GM18870 (cell line): Measurements from ENCODE around the gene RBM25.

ENCODE experiments used
- ATAC-seq: cut with Tn5 transposase; IDR thresholded peaks from one replicate; pipeline ENCODE4 v1.9.1; 2021; ENCODE audit warnings: moderate library complexity; ENCODE audit not compliant: unreplicated experiment

The RBM25 gene

GRCh38 chr14:73102806-73103497, 44.6 kb downstream of the RBM25 start:
- no peak for ATAC-seq

DNA sequence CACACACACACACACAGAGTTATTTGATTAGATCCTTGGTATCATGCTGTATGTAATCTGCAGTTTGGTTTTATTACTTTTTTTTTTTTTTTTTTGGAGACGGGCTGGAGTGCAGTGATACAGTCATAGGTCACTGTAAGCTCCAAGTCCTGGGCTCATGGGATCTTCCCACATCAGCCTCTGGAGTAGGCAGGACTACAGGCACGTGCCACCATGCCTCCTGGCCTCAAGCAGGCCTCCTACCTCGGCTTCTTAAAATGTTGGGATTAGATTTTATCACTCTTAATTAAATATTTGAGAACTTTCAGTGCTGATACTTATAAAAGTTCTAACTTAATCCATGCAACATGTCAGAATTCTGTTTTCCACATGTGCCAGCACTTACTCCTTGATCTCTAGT, 46.7 kb downstream of the RBM25 start:
- no peak for ATAC-seq

- ATAC-seq = no peak
These were observed 47.4 kb downstream of the RBM25 start for GRCh38 chr14:73105727-73106126.

DNA sequence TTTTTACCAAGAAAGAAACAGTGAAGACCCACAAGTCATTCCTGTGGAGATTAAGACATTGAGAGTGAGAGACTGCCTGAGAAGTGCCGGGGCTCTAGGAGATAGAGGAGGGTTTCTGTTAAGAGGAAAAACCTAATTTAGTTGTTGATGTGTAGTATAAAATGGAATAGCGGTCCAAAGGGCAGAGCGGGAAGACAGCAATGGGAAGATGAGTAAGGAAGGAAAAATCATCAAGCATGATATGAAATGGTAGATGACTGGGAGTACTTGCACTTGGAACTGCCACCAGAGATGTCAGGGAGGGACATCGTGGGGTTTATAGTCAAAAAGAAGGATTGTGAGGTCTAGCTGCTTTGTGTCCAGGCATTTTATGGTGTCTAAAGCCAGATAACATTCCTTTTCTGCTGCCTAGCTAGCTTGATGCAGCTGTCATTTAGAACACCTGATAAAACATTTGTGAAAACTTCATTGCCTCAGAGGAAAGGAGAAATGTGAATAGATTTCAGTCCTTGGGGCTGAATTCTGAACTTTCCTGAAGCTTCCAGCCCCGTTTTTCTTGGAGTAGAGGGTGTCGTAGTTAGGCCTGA, 57.8 kb downstream of the RBM25 start:
- ATAC-seq = no peak

GRCh38 chr14:73124180-73124894, 66.0 kb downstream of the RBM25 start:
- ATAC-seq = no peak

DNA sequence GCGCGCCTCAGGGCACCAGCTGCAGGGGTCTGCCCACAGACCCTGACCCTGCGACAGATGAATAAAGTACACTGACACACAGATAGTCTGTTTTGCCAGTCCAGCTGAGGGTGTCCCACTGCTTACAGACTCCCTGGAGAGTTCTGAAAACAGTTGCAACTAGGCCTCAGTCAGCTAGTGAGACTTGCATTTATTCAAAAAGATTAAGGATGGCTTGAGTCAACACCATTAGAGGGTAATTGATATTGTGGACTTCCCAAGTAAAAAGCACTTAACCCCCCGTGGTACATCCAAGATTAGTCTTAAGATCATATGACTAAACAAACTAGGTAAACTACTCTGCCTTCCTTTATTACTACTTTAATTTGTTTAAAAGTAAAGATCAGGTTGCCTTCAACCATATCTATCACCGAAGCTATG, 66.8 kb downstream of the RBM25 start:
- no peak for ATAC-seq

DNA sequence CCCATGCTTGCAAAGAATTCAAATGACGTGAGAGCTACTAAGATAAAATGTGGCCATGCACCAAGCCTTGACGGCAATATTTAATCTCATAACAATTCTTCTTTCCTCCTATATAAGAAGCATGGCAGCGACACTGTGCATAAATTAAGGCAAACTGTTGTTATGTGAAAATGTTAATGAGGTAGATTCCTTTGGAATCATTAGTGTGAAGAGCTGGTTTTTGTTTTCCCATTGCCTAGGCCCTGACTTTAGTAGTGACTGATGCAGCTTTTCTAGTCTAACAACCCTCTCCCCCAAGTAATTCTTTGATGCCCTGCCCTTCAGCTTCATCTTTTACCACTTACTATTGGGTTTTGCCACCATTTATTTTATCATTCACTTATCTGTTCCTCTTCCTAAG, 67.4 kb downstream of the RBM25 start:
- no peak for ATAC-seq

DNA sequence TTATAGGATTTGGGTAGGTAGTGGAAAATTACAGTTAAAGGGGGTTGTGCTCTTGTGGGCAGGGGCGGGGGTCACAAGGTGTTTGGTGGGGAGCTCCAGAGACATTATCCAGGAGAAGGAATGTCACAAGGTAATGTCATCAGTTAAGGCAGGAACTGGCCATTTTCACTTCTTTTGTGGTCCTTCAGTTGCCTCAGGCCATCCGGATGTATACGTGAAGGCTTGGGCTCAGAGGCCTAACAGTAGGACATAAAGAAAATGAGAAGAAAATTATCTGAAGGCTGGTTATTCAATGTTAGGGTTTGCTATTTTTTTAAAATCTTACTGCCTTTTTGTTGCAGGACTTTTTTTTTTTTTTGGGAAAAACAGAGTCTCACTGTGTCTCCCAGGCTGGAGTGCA, 75.5 kb downstream of the RBM25 start:
- ATAC-seq = no peak

GRCh38 chr14:73136085-73136386, 77.7 kb downstream of the RBM25 start:
- ATAC-seq = no peak

DNA sequence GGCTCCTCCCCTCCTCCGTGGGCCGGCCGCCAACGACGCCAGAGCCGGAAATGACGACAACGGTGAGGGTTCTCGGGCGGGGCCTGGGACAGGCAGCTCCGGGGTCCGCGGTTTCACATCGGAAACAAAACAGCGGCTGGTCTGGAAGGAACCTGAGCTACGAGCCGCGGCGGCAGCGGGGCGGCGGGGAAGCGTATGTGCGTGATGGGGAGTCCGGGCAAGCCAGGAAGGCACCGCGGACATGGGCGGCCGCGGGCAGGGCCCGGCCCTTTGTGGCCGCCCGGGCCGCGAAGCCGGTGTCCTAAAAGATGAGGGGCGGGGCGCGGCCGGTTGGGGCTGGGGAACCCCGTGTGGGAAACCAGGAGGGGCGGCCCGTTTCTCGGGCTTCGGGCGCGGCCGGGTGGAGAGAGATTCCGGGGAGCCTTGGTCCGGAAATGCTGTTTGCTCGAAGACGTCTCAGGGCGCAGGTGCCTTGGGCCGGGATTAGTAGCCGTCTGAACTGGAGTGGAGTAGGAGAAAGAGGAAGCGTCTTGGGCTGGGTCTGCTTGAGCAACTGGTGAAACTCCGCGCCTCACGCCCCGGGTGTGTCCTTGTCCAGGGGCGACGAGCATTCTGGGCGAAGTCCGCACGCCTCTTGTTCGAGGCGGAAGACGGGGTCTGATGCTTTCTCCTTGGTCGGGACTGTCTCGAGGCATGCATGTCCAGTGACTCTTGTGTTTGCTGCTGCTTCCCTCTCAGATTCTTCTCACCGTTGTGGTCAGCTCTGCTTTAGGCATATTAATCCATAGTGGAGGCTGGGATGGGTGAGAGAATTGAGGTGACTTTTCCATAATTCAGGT, 78.3 kb downstream of the RBM25 start, which contains the start of gene PSEN1:
PSEN1 (plus strand) TSS at position 121 of the 839 bp plus-strand sequence. CDS start 11,513 bp downstream, outside the sequence.
- peak; percentile 71 for ATAC-seq

DNA sequence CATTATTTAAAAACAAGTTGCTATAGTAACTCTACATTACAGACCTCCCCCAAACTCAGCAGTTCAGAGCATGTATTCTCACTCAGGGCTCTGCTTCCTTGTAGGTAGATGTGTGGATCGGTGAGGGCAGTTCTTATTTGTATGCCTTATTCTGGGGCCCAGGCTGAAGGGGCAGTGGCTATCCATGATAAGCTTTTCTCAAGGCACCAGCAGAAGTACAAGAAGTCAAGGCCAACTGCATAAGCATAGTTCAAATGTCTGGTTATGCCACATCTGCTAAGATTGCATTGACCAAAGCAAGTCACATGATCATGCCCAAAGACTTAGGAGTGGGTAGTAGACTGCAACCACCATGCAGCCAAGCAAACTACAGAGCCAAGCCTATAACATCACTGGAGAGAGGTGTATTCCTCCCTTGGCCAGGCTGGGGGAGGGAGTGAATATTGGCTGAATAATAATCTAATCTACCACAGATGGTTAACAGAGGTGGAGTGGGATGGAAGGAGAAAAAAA, 82.5 kb downstream of the RBM25 start:
- no peak for ATAC-seq

GRCh38 chr14:73142216-73142615, 83.9 kb downstream of the RBM25 start:
- no peak for ATAC-seq

DNA sequence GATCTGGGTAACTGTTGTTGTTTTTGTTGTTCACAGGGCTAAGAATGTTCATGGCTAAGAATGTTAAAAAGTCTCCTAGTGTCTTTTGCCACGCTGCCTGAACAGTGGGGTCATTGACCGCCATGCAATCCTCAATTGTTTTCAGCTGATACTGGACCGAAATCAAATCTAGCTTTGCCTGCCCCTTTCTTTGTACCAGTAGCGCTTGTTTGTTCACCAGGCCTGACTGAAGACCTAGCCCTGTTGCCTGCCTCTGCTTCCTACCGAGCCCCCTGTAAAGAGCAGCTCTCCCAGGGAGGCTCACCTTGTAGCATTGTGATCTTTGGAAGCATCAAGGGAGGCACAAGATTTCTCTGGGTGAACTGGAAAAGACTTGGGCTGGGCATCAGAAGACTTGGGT, 84.7 kb downstream of the RBM25 start:
- no peak for ATAC-seq

- no peak for ATAC-seq
These were observed 85.3 kb downstream of the RBM25 start for GRCh38 chr14:73143617-73144016.

GRCh38 chr14:73145371-73145770, 87.0 kb downstream of the RBM25 start:
- ATAC-seq = no peak

DNA sequence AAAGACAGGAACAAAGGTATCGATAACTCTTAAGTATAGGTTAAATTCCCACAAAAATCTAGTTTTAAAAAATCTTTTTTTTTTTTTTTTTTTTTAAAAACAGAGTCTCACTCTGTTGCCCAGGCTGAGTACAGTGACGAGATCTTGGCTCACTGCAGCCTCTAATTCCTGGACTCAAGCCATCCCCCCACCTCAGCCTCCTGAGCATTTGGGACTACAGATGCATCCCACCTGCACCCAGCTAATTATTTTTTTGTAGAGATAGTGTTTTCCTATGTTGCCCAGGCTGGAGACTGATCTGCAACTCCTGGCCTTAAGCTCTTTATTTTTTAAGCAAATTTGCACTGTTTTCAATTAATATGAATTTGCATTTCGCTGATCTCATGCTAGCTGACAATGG, 87.8 kb downstream of the RBM25 start:
- ATAC-seq = no peak

GRCh38 chr14:73149753-73150152, 91.4 kb downstream of the RBM25 start:
- ATAC-seq = no peak

DNA sequence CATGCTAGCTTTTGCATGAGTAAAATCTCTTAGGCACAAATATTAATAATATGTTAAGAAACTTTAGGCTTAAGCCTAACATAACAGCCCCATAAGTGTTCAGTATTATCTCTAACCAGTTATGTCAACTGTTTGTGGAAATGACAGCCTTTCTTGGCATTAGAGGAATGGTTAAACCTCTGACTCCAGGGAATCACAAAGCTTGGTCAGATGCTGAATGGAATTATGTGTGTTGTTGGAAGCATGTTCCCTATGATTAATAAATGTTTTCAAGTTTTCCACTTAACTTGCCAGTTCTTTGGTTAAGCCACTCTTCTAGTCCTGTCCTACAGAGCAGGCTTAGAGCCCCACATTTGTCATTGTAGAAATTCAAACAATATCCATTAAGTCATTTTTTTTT, 94.9 kb downstream of the RBM25 start:
- no peak for ATAC-seq

DNA sequence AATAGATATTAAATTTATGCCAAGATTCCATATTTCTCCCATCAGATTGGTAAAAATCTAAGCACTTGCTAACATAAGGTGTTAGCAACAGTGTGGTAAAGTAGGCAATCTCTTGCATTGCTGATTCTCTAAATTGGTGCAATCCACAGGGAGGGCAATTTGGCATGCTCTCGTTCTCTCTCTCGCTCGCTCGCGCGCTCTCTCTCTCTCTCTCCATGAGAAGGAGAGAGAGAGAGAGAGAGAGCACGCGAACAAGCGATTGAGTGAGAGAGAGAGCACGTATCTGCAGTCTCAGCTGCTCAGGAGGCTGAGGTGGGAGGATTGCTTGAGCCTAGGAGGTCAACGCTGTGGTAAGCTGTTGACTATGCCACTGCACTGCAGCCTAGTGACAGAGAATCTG, 103.9 kb downstream of the RBM25 start:
- no peak for ATAC-seq

DNA sequence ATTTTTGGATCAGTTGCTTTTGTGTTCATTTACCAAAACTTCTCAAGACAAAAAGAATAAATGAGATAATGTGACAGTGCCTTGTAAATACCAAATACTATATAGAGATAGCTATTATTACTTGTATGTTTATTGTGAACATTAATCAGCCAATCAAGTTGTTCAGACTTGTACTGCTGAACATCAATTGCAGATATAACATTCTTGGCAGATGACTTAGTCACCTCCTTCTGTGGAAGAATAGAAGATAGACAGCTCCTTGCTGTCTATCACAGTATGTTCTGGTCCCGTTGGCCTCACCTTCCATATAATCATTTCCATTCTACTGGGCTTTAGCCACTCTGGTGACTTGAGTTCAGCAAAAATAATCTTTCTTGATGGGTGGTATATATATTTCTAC, 108.1 kb downstream of the RBM25 start:
- ATAC-seq = no peak

DNA sequence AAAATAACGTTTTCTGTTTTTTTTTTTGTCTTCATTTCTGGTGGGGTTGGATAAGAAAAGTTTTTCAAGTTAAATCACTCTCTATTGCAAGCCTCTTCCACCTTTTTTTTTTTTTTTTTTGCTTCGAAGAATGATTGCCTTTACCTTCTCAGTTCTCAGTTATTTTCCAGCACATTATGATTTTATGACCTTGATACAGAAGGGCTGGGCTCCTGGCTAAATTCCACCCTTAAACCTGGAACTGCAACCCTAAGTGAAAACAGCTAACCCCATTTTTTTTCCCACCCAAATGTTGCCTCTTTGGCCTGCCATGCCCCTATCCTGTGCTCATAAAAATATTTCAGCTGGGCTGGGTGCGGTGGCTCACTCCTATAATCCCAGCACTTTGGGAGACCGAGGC, 109.4 kb downstream of the RBM25 start:
- ATAC-seq = no peak
